Measurements from ENCODE around the gene UNC5C. TPM values are rescaled to one million over a fixed set of nuclear protein-coding genes. Genes with fewer than 3 reads are reported as not detected.

UNC5C gene
- total and polyA plus RNA-seq, 2 of the 8 experiments (the other 6 are each of a cell fraction or from before 2014, with no cell fraction given), result 0.30 to 1.3 TPM

GRCh38 chr4:95183656-95184408, 364.9 kb downstream of the UNC5C start:
- Histone ChIP-seq H3K79me1 (ENCODE audit: low read depth, low read length) (no peaks in the 10 kb centered on the region; the same call in 1 of the 2 replicates), H2BK120ac (replicated peaks; ENCODE audit: low read depth, low read length) (no peak overlapping the region), H2BK15ac (ENCODE audit: low read length) (no peak overlapping the region), H3K56ac (replicated peaks; ENCODE audit: insufficient read length, low read depth, low read length) (no peak overlapping the region), H3K4me2 (ENCODE audit: insufficient read depth in 1 of 2, low read depth in 2 of 2, low read length in 2 of 2) (no peak overlapping the region), H3K23ac (ENCODE audit: insufficient read length) (no peak overlapping the region), H4K91ac (replicated peaks; ENCODE audit: insufficient read length, low read length) (no peak overlapping the region), H2BK5ac (ENCODE audit: low read depth, low read length) (no peak overlapping the region), H3K4ac (replicated peaks; ENCODE audit: insufficient read length, low read depth, low read length) (no peak overlapping the region), H3K18ac (ENCODE audit: extremely low read depth, low read length) (no peak overlapping the region), H4K5ac (ENCODE audit: insufficient read length, low read depth, low read length) (no peak overlapping the region), H4K20me1 (replicated peaks in 1 of 2; ENCODE audit: control insufficient read depth in 1 of 2, insufficient read depth in 2 of 2, low read length in 2 of 2) (no peaks in the 10 kb centered on the region), H3K79me2 (ENCODE audit: control insufficient read depth in 1 of 2, insufficient read depth in 2 of 2, low read length in 2 of 2) (no peaks in the 10 kb centered on the region), H2AFZ (ENCODE audit: low read length) (no peak overlapping the region), H2BK12ac (ENCODE audit: low read depth, low read length) (no peak overlapping the region), H3K23me2 (ENCODE audit: low read depth, low read length) (no peaks in the 10 kb centered on the region), H3K9ac (replicated peaks in 1 of 4; ENCODE audit: extremely low read depth in 1 of 4, low read depth in 3 of 4, low read length in 3 of 4) (no peak overlapping the region), H3K27me3 (replicated peaks in 1 of 4; ENCODE audit: control insufficient read depth in 3 of 4, extremely low read depth in 1 of 4, insufficient read depth in 3 of 4, low read length in 3 of 4) (no peaks in the 10 kb centered on the region), H2AK5ac (ENCODE audit: low read depth, low read length) (no peak overlapping the region), H3K4me3 (ENCODE audit: extremely low read depth in 1 of 4, insufficient read depth in 2 of 4, low read depth in 3 of 4, low read length in 4 of 4) (no peak overlapping the region), H3K27ac (ENCODE audit: low read depth, low read length) (no peak overlapping the region), H2BK20ac (ENCODE audit: low read length) (no peak overlapping the region), H3K36me3 (ENCODE audit: control insufficient read depth in 2 of 4, insufficient read depth in 4 of 4, low read length in 3 of 4) (no peaks in the 10 kb centered on the region), H4K8ac (ENCODE audit: extremely low read depth, insufficient read depth, low read length) (no peak overlapping the region), H3K9me3 (ENCODE audit: insufficient read depth in 2 of 2, low read depth in 1 of 2, low read length in 1 of 2) (no peaks in the 10 kb centered on the region), H3K14ac (ENCODE audit: insufficient read length) (no peak overlapping the region), H3K4me1 (replicated peaks in 1 of 4; ENCODE audit: control insufficient read depth in 3 of 4, insufficient read depth in 4 of 4, low read length in 3 of 4) (peaks cover 0 to 13% (median 5%) of the 10 kb centered on the region in 4 experiments; a peak in 4 of 7 replicates)
- ChIA-PET CTCF (ENCODE audit: partially characterized antibody) (interaction anchor here (1.0 to 1.6 kb wide), 3 partner anchors 18 to 24 kb away, joined by 3 to 9 read pairs (median 6); no protein-coding TSS in a partner anchor), POLR2A (ENCODE audit: partially characterized antibody) (no interaction called here)
- DNase-seq (ENCODE audit: low read depth in 1 of 2, low spot score in 2 of 2), result no peak
- FAIRE-seq, result no peak
- WGBS, 2 experiments (ENCODE audit: extremely low coverage in 1 of 2, insufficient coverage in 1 of 2, insufficient read length in 1 of 2, insufficient replicate concordance in 2 of 2, low coverage in 1 of 2, low lambda C conversion rate in 2 of 2, missing lambda C conversion rate in 1 of 2), result 96% methylated on average over 5 of the region's 5 CpGs; no CpG with 5 or more reads in 1 of the 2 experiments
- TF ChIP-seq KDM4A (IDR thresholded peaks at IDR 0.05; ENCODE audit: low read depth, low read length, severe bottlenecking) (no peak), YY1 (IDR thresholded peaks at IDR 0.05; ENCODE audit: low read depth, low read length) (no peak), RBBP5 (IDR thresholded peaks at IDR 0.05; ENCODE audit: borderline replicate concordance, low read depth, low read length) (no peak), ATF3 (IDR thresholded peaks at IDR 0.05; ENCODE audit: insufficient read depth, low read depth, low read length) (no peak), EZH2 (IDR thresholded peaks at IDR 0.05; ENCODE audit: low read depth, low read length, severe bottlenecking) (no peak), PHF8 (conservative IDR thresholded peaks at IDR 0.05; ENCODE audit: low read depth, low read length) (no peak), HDAC2 (IDR thresholded peaks at IDR 0.05; ENCODE audit: borderline replicate concordance in 1 of 2, low read depth in 2 of 2, low read length in 2 of 2) (no peak), ATF2 (IDR thresholded peaks at IDR 0.05; ENCODE audit: low read length) (no peak)
